Lung (tissue), 12 donors: ENCODE results near the gene SEMA4B. TPM values are rescaled to one million over a fixed set of nuclear protein-coding genes. Genes with fewer than 3 reads are reported as not detected.

Experiments
- ATAC-seq: fragments of 200-7000 bp; cut with Tn5 transposase; one replicate; pipeline ENCODE4 v1.9.1; 2020; ENCODE audit warnings: moderate number of reproducible peaks; ENCODE audit not compliant: insufficient read depth, low FRiP score
- DNase-seq, 3 donors: peaks; one replicate each; pipeline ENCODE4 v3.0.0-alpha.2; 2013 to 2017
- H3K27ac ChIP-seq, 2 donors: one replicate each; pipeline ENCODE4 v1.5.1; 2013; ENCODE audit warnings: mild to moderate bottlenecking in 2 of 2, moderate library complexity in 2 of 2, control low read depth in 1 of 2, inconsistent platforms in 1 of 2, low read depth in 1 of 2, low read length in 1 of 2
- H3K27me3 ChIP-seq, 3 donors: one replicate each; pipeline ENCODE4 v1.5.1; 2013; ENCODE audit warnings: low read length in 2 of 3; ENCODE audit not compliant: control insufficient read depth in 3 of 3, insufficient read depth in 3 of 3
- H3K36me3 ChIP-seq, 4 donors: one replicate each; pipeline ENCODE4 v1.5.1; 2013; ENCODE audit warnings: low read length in 4 of 4, mild to moderate bottlenecking in 1 of 4, moderate library complexity in 1 of 4; ENCODE audit not compliant: control insufficient read depth in 4 of 4, insufficient read depth in 4 of 4
- H3K4me1 ChIP-seq, 5 donors: one replicate each; pipeline ENCODE4 v1.5.1; 2013; ENCODE audit warnings: low read length in 5 of 5, mild to moderate bottlenecking in 2 of 5, moderate library complexity in 1 of 5; ENCODE audit not compliant: control insufficient read depth in 5 of 5, insufficient read depth in 5 of 5
- H3K4me3 ChIP-seq: one replicate; pipeline ENCODE4 v1.5.1; 2013; ENCODE audit warnings: mild to moderate bottlenecking, control low read depth, moderate library complexity
- H3K9ac ChIP-seq, 2 donors: one replicate each; pipeline ENCODE4 v1.5.1; 2013; ENCODE audit warnings: low read length in 2 of 2, control low read depth in 1 of 2; ENCODE audit not compliant: insufficient read depth in 1 of 2
- H3K9me3 ChIP-seq, 4 donors: one replicate each; pipeline ENCODE4 v1.5.1; 2013; ENCODE audit warnings: low read length in 3 of 4, mild to moderate bottlenecking in 1 of 4, moderate library complexity in 1 of 4; ENCODE audit not compliant: control insufficient read depth in 4 of 4, insufficient read depth in 3 of 4
- CTCF ChIP-seq: IDR thresholded peaks from 2 replicates; pipeline ENCODE4 v1.5.1; 2012; ENCODE audit warnings: mild to moderate bottlenecking; ENCODE audit errors: control extremely low read depth, extremely low read depth
- WGBS, 2 donors: extraction: QIAGEN DNeasy Blood & Tissue Kit; methylation state at CpG; one replicate each; pipeline ENCODE4 v1.1.7; 2013; 5-methylcytosine and 5-hydroxymethylcytosine counted together
- polyA plus RNA-seq, 2 donors: library from polyadenylated mRNA; stranded (reverse); fragments of 200-250 nt; gene quantifications; one replicate each; pipeline ENCODE4 v1.2.1, GENCODE V29; 2013
- total RNA-seq, 2 donors: library from RNA; depleted of rRNA in 1 of 2; stranded (reverse); fragments of >200 nt in 1 of 2; gene quantifications; one replicate each; pipeline ENCODE4 v1.2.1, GENCODE V29; 2014 to 2021
- donor health status: control.
- donor health status: control.
- donor health status: Bipolar disorder and iron deficiency.
- donor health status: healthy.
- donor health status: DM: yes; HTN: yes; CAD: no.

The SEMA4B gene
- total and polyA plus RNA-seq, 4 donors: 24.0 to 87.5 (median 69.8) TPM

DNA sequence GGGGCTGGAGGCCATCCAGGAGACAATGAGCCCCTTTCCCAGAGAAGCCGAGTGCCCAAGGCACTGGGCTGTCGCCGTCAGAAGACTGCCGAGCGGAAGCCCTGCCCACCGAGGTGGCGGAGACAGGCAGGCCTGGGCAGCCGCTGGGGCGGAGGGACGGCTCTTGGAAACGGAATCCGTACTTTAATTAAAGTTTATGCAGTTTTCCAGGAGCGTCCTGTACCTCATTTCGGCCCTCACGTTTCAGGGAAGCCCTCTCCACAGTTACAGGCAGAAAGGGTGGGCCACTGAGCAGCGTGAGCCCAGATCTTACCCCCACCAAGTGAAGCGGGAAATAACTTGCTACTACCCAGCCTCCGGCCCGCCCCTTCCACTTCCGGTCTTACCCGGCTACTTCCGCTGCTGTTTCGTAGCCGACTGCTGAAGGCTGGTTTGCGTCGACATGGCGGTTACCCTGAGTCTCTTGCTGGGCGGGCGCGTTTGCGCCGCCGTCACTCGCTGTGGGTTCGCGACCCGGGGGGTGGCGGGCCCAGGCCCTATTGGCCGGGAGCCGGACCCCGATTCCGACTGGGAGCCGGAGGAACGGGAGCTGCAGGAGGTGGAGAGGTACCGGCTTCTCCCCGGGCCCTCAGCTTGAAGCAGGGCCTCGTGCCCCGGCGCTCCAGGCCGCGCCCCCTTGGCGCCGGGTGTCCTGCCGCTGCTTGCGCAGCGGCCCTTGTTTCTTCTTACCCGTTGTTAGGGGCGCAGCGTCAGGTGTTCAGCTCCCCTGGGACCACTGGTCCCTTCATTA is 64.3 kb downstream of the SEMA4B start, which contains the start of gene NGRN:
TSS of gene NGRN (plus strand) at position 402 of the 790 bp plus-strand sequence. CDS start at position 443, 41 bp downstream.
- no peaks in the 10 kb centered on the region for H3K9me3 ChIP-seq
- H3K36me3 ChIP-seq: peaks cover 2 to 16% (median 8%) of the 10 kb centered on the region in 4 donors
- 0 to 1% methylated on average over 59 of the region's 59 CpGs for WGBS, 2 donors
- no peak for TF ChIP-seq CTCF
- no peaks in the 10 kb centered on the region for H3K27me3 ChIP-seq
- H3K9ac ChIP-seq: peak within 1 kb of the TSS; percentile 89 to 94
- H3K27ac ChIP-seq: peak within 1 kb of the TSS; percentile 97 to 99
- peak within 1 kb of the TSS; percentile 74 for H3K4me3 ChIP-seq
- H3K4me1 ChIP-seq: peaks cover 5 to 31% (median 10%) of the 10 kb centered on the region in 5 donors
- ATAC-seq (peak; percentile 92), DNase-seq (peak; percentile 94 to 97 (median 96))

DNA sequence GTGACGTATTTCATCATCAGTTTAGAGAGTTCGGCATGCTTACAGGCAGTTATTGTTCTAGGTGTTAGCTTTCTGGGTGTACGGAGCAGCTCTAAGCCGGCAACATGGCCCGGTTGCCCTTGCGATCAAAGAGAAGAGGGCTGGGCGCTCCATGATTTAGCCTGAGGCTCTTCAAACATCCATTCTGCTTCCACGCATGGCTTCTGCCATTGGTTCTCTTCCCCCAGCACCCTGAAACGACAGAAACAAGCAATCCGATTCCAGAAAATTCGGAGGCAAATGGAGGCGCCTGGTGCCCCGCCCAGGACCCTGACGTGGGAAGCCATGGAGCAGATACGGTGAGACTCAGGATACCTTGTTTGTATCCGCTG is 64.9 kb downstream of the SEMA4B start:
- Histone ChIP-seq H3K27ac (peak overlapping the region; percentile 97 to 99), H3K4me1 (peaks cover 5 to 31% (median 11%) of the 10 kb centered on the region in 5 donors), H3K36me3 (peaks cover 4 to 21% (median 12%) of the 10 kb centered on the region in 4 donors), H3K4me3 (peak overlapping the region; percentile 74), H3K9ac (peak overlapping the region; percentile 89 to 94), H3K9me3 (no peaks in the 10 kb centered on the region), H3K27me3 (no peaks in the 10 kb centered on the region)
- DNase-seq (peak in 1 of 3 donors; percentile 36), ATAC-seq (peak; percentile 28)
- 0% methylated on average over 16 of the region's 16 CpGs for WGBS, 2 donors
- TF ChIP-seq CTCF: no peak

DNA sequence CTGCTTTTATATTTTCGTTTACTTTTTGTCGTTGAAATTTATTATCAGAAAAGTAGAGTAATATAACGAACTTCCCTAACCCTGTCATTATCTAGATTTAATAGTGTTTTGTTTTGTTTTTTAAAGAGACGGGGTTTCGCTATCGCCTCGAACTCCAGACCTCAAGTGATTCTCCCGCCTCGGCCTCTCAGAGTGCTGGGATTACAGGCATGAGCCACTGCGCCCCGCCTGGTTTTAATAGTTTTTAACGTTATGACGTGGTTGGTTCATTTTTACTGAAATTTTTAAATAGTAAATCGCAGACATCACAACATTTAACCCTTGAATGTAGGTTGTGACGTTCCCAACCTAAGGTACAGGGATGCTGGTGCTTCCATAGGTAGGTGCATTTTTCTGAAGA is 65.4 kb downstream of the SEMA4B start:
- 11 to 20% methylated on average over 15 of the region's 15 CpGs for WGBS, 2 donors
- peak; percentile 22 to 46 (median 41) for DNase-seq
- no peaks in the 10 kb centered on the region for H3K27me3 ChIP-seq
- peak overlapping the region; percentile 97 to 99 for H3K27ac ChIP-seq
- peaks cover 5 to 31% (median 11%) of the 10 kb centered on the region in 5 donors for H3K4me1 ChIP-seq
- peak overlapping the region; percentile 20 for H3K4me3 ChIP-seq
- no peak for TF ChIP-seq CTCF
- peaks cover 4 to 21% (median 13%) of the 10 kb centered on the region in 4 donors for H3K36me3 ChIP-seq
- no peak for ATAC-seq
- peak overlapping the region; percentile 89 to 94 for H3K9ac ChIP-seq
- H3K9me3 ChIP-seq: no peaks in the 10 kb centered on the region
